SK-N-MC (cell line): Measurements from ENCODE around the gene OCA2.

Experiments
- DNase-seq: peaks from one replicate; pipeline ENCODE4 v3.0.0-alpha.2; 2011; ENCODE audit warnings: low read depth, low spot score
- H3K27ac ChIP-seq: fragments of 200-600 bp; sonication (generic); 2 replicates; pipeline ENCODE4 v1.5.1; 2016; ENCODE audit warnings: mixed run types
- H3K36me3 ChIP-seq: fragments of 200-600 bp; sonication (generic); 2 replicates; pipeline ENCODE4 v1.6.1; 2017; ENCODE audit warnings: antibody characterized with exemption, low read length, mixed read lengths; ENCODE audit not compliant: insufficient read depth
- H3K4me3 ChIP-seq: fragments of 200-600 bp; sonication (generic); 2 replicates; pipeline ENCODE4 v1.5.1; 2016
- H3K9ac ChIP-seq: fragments of 200-600 bp; sonication (generic); 2 replicates; pipeline ENCODE4 v1.8.0; 2017; ENCODE audit warnings: mixed run types, mixed read lengths; ENCODE audit not compliant: insufficient read length
- H3K9me3 ChIP-seq: fragments of 200-600 bp; sonication (generic); 2 replicates; pipeline ENCODE4 v1.6.1; 2017; ENCODE audit warnings: low read depth, mild to moderate bottlenecking, antibody characterized with exemption, low read length, moderate library complexity, mixed read lengths
- EZH2 ChIP-seq: fragments of 200-600 bp; sonication (generic); IDR thresholded peaks from one replicate; pipeline ENCODE4 v1.6.1; 2017; ENCODE audit warnings: antibody characterized with exemption
- FOXP2 ChIP-seq: optimal IDR thresholded peaks from 2 replicates; pipeline ENCODE3; 2011; ENCODE audit warnings: mild to moderate bottlenecking, moderate library complexity; ENCODE audit not compliant: insufficient read depth; ENCODE audit errors: extremely low read length, control extremely low read depth
- POLR2AphosphoS5 ChIP-seq: IDR thresholded peaks from 2 replicates; pipeline ENCODE4 v1.6.1; 2012; ENCODE audit warnings: mild to moderate bottlenecking, low read depth, low read length, borderline replicate concordance

The OCA2 gene

GRCh38 chr15:28026764-28027713 is 72.1 kb downstream of the OCA2 start:
- TF ChIP-seq POLR2AphosphoS5: no peak
- TF ChIP-seq FOXP2: no peak
- TF ChIP-seq EZH2: no peak
- DNase-seq: no peak
- no peaks in the 10 kb centered on the region for H3K36me3 ChIP-seq
- H3K4me3 ChIP-seq: no peak overlapping the region
- no peak overlapping the region for H3K9ac ChIP-seq
- H3K27ac ChIP-seq: no peak overlapping the region
- H3K9me3 ChIP-seq: no peaks in the 10 kb centered on the region

- Histone ChIP-seq H3K9me3 (no peaks in the 10 kb centered on the region), H3K9ac (no peak overlapping the region), H3K4me3 (no peak overlapping the region), H3K27ac (no peak overlapping the region), H3K36me3 (no peaks in the 10 kb centered on the region)
- TF ChIP-seq FOXP2 (no peak), EZH2 (no peak), POLR2AphosphoS5 (no peak)
- DNase-seq: no peak
Measured at GRCh38 chr15:28026221-28026620, 72.9 kb downstream of the OCA2 start.

- H3K9ac ChIP-seq: no peak overlapping the region
- no peak overlapping the region for H3K4me3 ChIP-seq
- no peaks in the 10 kb centered on the region for H3K36me3 ChIP-seq
- no peak overlapping the region for H3K27ac ChIP-seq
- no peak for DNase-seq
- H3K9me3 ChIP-seq: no peaks in the 10 kb centered on the region
- TF ChIP-seq EZH2 (no peak), POLR2AphosphoS5 (no peak), FOXP2 (no peak)
Measured at GRCh38 chr15:28025413-28025812, 73.7 kb downstream of the OCA2 start.

DNA sequence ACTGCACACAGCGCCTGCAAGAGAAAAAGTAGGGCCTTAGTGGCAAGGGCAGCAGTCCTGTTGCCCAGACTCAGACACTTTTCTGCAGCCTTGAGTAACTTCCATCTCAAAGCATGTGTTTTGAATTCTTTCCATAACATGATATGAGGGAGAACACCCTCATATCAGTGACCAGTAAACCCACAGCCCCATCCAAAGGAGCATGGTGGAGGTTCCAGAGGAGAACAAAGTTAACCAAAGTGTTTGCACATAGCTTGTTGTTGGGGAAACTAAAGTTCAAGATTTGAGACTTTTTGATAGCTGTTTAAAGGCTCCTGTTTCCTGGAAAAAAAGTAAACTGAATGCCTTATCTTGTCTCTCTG is 74.2 kb downstream of the OCA2 start:
- H3K27ac ChIP-seq: no peak overlapping the region
- TF ChIP-seq FOXP2 (no peak), POLR2AphosphoS5 (no peak), EZH2 (no peak)
- no peaks in the 10 kb centered on the region for H3K9me3 ChIP-seq
- no peaks in the 10 kb centered on the region for H3K36me3 ChIP-seq
- no peak for DNase-seq
- no peak overlapping the region for H3K9ac ChIP-seq
- H3K4me3 ChIP-seq: no peak overlapping the region

DNA sequence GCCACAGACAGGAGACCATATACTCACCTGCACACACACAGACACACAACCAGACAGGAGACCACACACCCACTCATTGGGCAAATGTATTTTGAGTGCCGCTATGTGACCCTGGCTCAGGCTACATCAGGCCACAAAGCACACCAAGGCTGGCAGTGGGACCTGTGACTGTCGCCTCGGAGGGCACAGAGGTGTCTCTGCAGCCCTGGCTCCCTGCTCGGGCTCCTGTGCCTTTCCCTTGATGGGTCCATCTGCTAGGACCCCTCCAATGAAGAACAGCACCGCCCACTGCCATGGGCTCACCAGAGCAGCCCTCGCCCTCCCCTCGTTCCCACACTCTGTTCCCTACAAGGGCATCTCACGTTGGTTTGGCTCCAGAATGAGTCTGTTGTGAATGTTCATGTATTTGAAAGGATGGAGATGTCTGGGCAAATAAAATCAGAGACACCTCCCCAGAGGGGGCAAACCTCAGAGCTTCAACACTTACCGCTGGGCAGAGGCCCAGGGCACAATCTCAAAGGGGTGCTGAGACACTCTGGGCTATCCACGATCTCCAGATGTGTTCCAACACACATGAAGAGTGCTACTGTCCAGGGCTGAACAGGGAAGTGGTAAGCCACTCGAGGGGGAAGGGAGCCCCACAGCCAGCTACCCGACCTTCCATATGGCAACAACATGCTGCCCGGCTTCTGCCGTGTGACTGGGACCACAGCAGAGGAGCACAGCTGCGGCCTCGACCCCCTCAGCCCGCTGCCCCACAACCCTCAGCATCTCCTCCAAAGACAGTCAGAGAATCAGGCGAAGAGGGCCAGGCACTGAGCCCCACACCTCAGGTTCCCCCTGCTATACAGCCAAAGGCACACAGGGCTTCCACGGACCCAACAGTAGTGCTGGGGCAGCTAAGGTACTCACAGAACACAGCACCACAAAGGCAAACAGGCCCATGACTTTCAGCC is 74.9 kb downstream of the OCA2 start:
- no peaks in the 10 kb centered on the region for H3K36me3 ChIP-seq
- no peak overlapping the region for H3K9ac ChIP-seq
- no peaks in the 10 kb centered on the region for H3K9me3 ChIP-seq
- no peak overlapping the region for H3K4me3 ChIP-seq
- no peak overlapping the region for H3K27ac ChIP-seq
- no peak for DNase-seq
- TF ChIP-seq EZH2 (no peak), FOXP2 (no peak), POLR2AphosphoS5 (no peak)

DNA sequence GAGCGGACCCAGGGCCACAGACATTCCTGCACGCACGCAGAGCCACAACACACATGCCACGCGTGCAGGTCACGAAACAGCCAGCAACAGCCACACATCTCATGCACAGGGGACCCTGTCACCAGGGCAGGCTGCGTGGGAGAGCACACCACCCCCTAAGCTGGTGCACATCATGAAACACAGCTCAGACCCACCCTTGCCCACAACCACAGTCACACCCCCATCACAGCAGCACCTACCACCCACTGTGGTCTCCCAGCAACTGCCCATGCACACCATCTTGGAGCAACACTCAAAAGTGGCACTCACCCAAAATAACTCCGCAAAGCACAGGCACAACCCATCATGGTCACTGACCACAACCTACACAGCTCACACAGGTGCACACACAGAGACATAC is 75.7 kb downstream of the OCA2 start:
- Histone ChIP-seq H3K36me3 (no peaks in the 10 kb centered on the region), H3K27ac (no peak overlapping the region), H3K9me3 (no peaks in the 10 kb centered on the region), H3K4me3 (no peak overlapping the region), H3K9ac (no peak overlapping the region)
- DNase-seq: no peak
- TF ChIP-seq FOXP2: no peak
- TF ChIP-seq POLR2AphosphoS5: no peak
- TF ChIP-seq EZH2: no peak

DNA sequence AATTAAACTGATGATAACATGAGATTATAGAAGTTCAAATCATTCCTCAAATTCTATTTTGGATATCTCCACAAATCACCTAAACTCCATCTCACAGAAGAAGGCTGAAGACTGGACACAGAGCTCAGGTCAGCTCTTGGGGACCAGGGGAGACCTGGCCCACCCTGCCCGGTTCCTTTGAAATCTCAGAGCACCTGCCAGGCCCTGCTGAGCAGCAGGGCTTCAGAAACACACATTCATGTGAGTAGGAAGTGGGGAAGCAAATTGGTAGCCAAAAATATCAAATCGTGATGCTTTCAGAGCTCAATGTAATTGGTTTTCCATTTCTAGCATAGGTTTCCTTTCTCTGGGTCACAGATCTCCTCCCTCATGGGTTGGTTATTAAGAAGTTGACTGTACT is 76.2 kb downstream of the OCA2 start:
- Histone ChIP-seq H3K9me3 (no peaks in the 10 kb centered on the region), H3K9ac (no peak overlapping the region), H3K36me3 (no peaks in the 10 kb centered on the region), H3K27ac (no peak overlapping the region), H3K4me3 (no peak overlapping the region)
- TF ChIP-seq FOXP2 (no peak), POLR2AphosphoS5 (no peak), EZH2 (no peak)
- no peak for DNase-seq

GRCh38 chr15:28022181-28022580 is 76.9 kb downstream of the OCA2 start:
- Histone ChIP-seq H3K36me3 (no peaks in the 10 kb centered on the region), H3K4me3 (no peak overlapping the region), H3K9me3 (no peaks in the 10 kb centered on the region), H3K27ac (no peak overlapping the region), H3K9ac (no peak overlapping the region)
- no peak for TF ChIP-seq FOXP2
- TF ChIP-seq EZH2: no peak
- TF ChIP-seq POLR2AphosphoS5: no peak
- DNase-seq: no peak
